ENCODE results near the gene ARHGDIB. TPM values are rescaled to one million over a fixed set of nuclear protein-coding genes. Genes with fewer than 3 reads are reported as not detected.

The ARHGDIB gene
- total and polyA plus RNA-seq, 2 of the 13 experiments (the other 11 are each of a cell fraction or from before 2014, with no cell fraction given): 0.11 to 0.87 TPM

DNA sequence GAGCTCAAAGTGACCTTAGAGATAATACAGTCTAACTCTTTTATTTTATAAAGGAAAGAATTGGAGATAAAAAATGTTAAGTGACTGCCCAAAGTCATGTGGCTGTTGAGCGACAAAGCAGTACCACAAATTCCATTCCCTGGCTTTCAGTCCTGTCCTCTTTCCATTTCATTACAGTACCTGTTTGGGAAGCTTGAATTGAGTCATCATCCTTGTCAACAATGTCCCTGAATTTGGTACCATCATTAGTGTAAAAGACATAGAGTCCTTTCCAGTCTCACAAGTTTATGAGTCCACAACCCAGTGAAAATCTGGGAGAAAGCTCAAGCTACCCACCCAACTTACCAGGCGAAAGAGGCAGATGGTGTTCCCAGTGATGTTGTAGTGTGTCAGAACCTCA is 26.9 kb downstream of the ARHGDIB start:
- ATAC-seq: no peak
- FAIRE-seq: no peak
- DNase-seq (ENCODE audit: low spot score): no peak
- BruUV-seq (replicated peaks): no TSS peak
- WGBS (ENCODE audit: low lambda C conversion rate): 91% methylated on average over 2 of the region's 2 CpGs
- ChIA-PET POLR2A (no interaction called here), CTCF (ENCODE audit: low intra/inter-chr PET ratio, low total read pairs) (no interaction called here)
- intact Hi-C loops (cut with micrococcal nuclease; ENCODE audit: unreplicated experiment) (no loop called here), in situ Hi-C loops (cut with HindIII; ENCODE audit: extremely low pct_ligation_motif_present, low pct_unique_long_range_greater_than_20kb) (no loop called here)
- H3K79me2 ChIP-seq (ENCODE audit: insufficient read depth, low read length): no peaks in the 10 kb centered on the region
- no peak overlapping the region for H2AFZ ChIP-seq (ENCODE audit: low read length)
- no peak overlapping the region for H3K9ac ChIP-seq (ENCODE audit: insufficient read depth, low read depth, low read length)
- H4K20me1 ChIP-seq (ENCODE audit: insufficient read depth, low read length): no peaks in the 10 kb centered on the region
- H3K4me1 ChIP-seq (ENCODE audit: insufficient read depth, low read length): peaks cover 12% of the 10 kb centered on the region; the same call in 1 of the 2 replicates
- no peak for TF ChIP-seq HOXA3 (CRISPR knock-in tag; IDR thresholded peaks at IDR 0.05)
- H3K36me3 ChIP-seq (replicated peaks in 1 of 2; ENCODE audit: control insufficient read depth in 1 of 2, insufficient read depth in 2 of 2, low read length in 2 of 2): no peaks in the 10 kb centered on the region
- H3K27me3 ChIP-seq (ENCODE audit: control insufficient read depth in 1 of 2, insufficient read depth in 2 of 2, low read length in 2 of 2): no peaks in the 10 kb centered on the region
- H3K9me3 ChIP-seq (ENCODE audit: low read length): no peaks in the 10 kb centered on the region
- H3K27ac ChIP-seq (ENCODE audit: extremely low read length, insufficient read depth, low read length): no peak overlapping the region
- H3K4me2 ChIP-seq (ENCODE audit: low read depth, low read length): no peak overlapping the region
- H3K4me3 ChIP-seq (replicated peaks in 1 of 3; ENCODE audit: insufficient read depth in 1 of 3, low read depth in 2 of 3, low read length in 3 of 3): no peak overlapping the region

- H3K4me1 ChIP-seq (ENCODE audit: insufficient read depth, low read length): peaks cover 12% of the 10 kb centered on the region; the same call in 1 of the 2 replicates
- POLR2A ChIA-PET: no interaction called here
Observed at GRCh38 chr12:14931791-14932560, 29.4 kb downstream of the ARHGDIB start.

More at GRCh38 chr12:14931791-14932560, 29.4 kb downstream of the ARHGDIB start:
- Histone ChIP-seq H3K4me3 (replicated peaks in 1 of 3; ENCODE audit: insufficient read depth in 1 of 3, low read depth in 2 of 3, low read length in 3 of 3) (no peak overlapping the region), H3K9me3 (ENCODE audit: low read length) (no peaks in the 10 kb centered on the region), H3K4me2 (ENCODE audit: low read depth, low read length) (no peak overlapping the region), H3K27me3 (ENCODE audit: control insufficient read depth in 1 of 2, insufficient read depth in 2 of 2, low read length in 2 of 2) (no peaks in the 10 kb centered on the region), H3K79me2 (ENCODE audit: insufficient read depth, low read length) (no peaks in the 10 kb centered on the region), H3K27ac (ENCODE audit: extremely low read length, insufficient read depth, low read length) (no peak overlapping the region), H3K9ac (ENCODE audit: insufficient read depth, low read depth, low read length) (no peak overlapping the region), H2AFZ (ENCODE audit: low read length) (no peak overlapping the region), H4K20me1 (ENCODE audit: insufficient read depth, low read length) (no peaks in the 10 kb centered on the region), H3K36me3 (replicated peaks in 1 of 2; ENCODE audit: control insufficient read depth in 1 of 2, insufficient read depth in 2 of 2, low read length in 2 of 2) (no peaks in the 10 kb centered on the region)
- FAIRE-seq (no peak), DNase-seq (ENCODE audit: low spot score) (no peak), ATAC-seq (no peak)
- WGBS (ENCODE audit: low lambda C conversion rate): 58% methylated on average over 7 of the region's 7 CpGs
- no TSS peak for BruUV-seq (replicated peaks)
- TF ChIP-seq HCFC1 (IDR thresholded peaks at IDR 0.05; ENCODE audit: low read depth, low read length) (no peak), PLSCR1 (CRISPR knock-in tag; IDR thresholded peaks at IDR 0.05; ENCODE audit: borderline replicate concordance) (no peak), ISL2 (CRISPR knock-in tag; IDR thresholded peaks at IDR 0.05) (no peak), ZNF780A (CRISPR knock-in tag; IDR thresholded peaks at IDR 0.05) (no peak)
- TF ChIP-seq, protein P1, sequence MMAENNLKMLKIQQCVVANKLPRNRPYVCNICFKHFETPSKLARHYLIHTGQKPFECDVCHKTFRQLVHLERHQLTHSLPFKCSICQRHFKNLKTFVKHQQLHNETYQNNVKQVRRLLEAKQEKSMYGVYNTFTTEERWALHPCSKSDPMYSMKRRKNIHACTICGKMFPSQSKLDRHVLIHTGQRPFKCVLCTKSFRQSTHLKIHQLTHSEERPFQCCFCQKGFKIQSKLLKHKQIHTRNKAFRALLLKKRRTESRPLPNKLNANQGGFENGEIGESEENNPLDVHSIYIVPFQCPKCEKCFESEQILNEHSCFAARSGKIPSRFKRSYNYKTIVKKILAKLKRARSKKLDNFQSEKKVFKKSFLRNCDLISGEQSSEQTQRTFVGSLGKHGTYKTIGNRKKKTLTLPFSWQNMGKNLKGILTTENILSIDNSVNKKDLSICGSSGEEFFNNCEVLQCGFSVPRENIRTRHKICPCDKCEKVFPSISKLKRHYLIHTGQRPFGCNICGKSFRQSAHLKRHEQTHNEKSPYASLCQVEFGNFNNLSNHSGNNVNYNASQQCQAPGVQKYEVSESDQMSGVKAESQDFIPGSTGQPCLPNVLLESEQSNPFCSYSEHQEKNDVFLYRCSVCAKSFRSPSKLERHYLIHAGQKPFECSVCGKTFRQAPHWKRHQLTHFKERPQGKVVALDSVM (CRISPR knock-in tag; IDR thresholded peaks at IDR 0.05): no peak
- in situ Hi-C loops (cut with HindIII; ENCODE audit: extremely low pct_ligation_motif_present, low pct_unique_long_range_greater_than_20kb) (no loop called here), intact Hi-C loops (cut with micrococcal nuclease; ENCODE audit: unreplicated experiment) (no loop called here)
- CTCF ChIA-PET (ENCODE audit: low intra/inter-chr PET ratio, low total read pairs): no interaction called here

Data from HepG2 (cell line).